Endothelial cell of umbilical vein (primary cell): ENCODE data around the gene RASGRF2. TPM values are rescaled to one million over a fixed set of nuclear protein-coding genes. Genes with fewer than 3 reads are reported as not detected.
"Not testable (repeated sequence)": the region's sequence is repeated elsewhere in the genome, so short reads cannot be mapped to it uniquely, and the experiment has no call there.

Experiments used
- BruUV-seq: library from RNA; stranded (reverse); fragments of 400-500 nt; replicated peaks from 2 replicates; lab custom pipeline; 2021; lab: Mats Ljungman, UMichigan
- CTCF ChIA-PET: fragments of 300-600, 350-600 bp; sonication (Branson Sonifier 250); formaldehyde crosslinking; loops from one replicate; lab custom pipeline; 2021; ENCODE audit warnings: antibody characterized with exemption, inconsistent platforms; lab: Charles Lee
- POLR2A ChIA-PET: fragments of 300-600, 350-600 bp; sonication (Branson Sonifier 250); formaldehyde crosslinking; loops from one replicate; lab custom pipeline; 2021; ENCODE audit warnings: antibody characterized with exemption, inconsistent platforms; lab: Charles Lee
- DNase-seq: peaks from one replicate; pipeline ENCODE4 v3.0.0-alpha.2; 2011; ENCODE audit warnings: low read depth, low spot score
- FAIRE-seq: peaks from 2 replicates; lab custom pipeline; 2011; peaks lifted over from hg19 to GRCh38; lab: Jason Lieb, UNC
- H2AFZ ChIP-seq: 2 replicates; pipeline ENCODE4 v1.6.0; 2012; ENCODE audit warnings: low read depth, low read length, control low read depth, inconsistent platforms
- H3K27ac ChIP-seq: 2 replicates; pipeline ENCODE4 v1.5.1; 2011; ENCODE audit warnings: low read depth, mild to moderate bottlenecking, control low read depth, low read length, moderate library complexity; ENCODE audit not compliant: insufficient read depth
- H3K27me3 ChIP-seq, 2 experiments: 2 replicates each; pipeline versions ENCODE4 v1.6.0 to v1.6.1; 2011; ENCODE audit warnings: low read length in 2 of 2, mixed read lengths in 1 of 2; ENCODE audit not compliant: control insufficient read depth in 2 of 2, insufficient read depth in 2 of 2
- H3K36me3 ChIP-seq, 2 experiments: 2 replicates in 1 of 2; 3 replicates in 1 of 2; pipeline ENCODE4 v1.5.1; 2011; ENCODE audit warnings: low read length in 2 of 2, mild to moderate bottlenecking in 1 of 2, moderate library complexity in 1 of 2; ENCODE audit not compliant: control insufficient read depth in 2 of 2, insufficient read depth in 2 of 2; ENCODE audit errors: extremely low read depth in 1 of 2
- H3K4me1 ChIP-seq: 3 replicates; pipeline ENCODE4 v1.5.1; 2011; ENCODE audit warnings: mild to moderate bottlenecking, low read length; ENCODE audit not compliant: control insufficient read depth, insufficient read depth; ENCODE audit errors: extremely low read depth
- H3K4me2 ChIP-seq: 2 replicates; pipeline ENCODE4 v1.6.1; 2011; ENCODE audit warnings: low read length, control low read depth, mixed read lengths; ENCODE audit not compliant: insufficient read depth
- H3K4me3 ChIP-seq, 3 experiments: fragments of 200-600 bp in 1 of 3; sonication (generic), shearing (Covaris generic) in 1 of 3; replicated peaks in 1 of 3; 2 replicates each; pipeline ENCODE4 v1.5.1; 2011 to 2016; ENCODE audit warnings: control low read depth in 3 of 3, low read length in 3 of 3, mild to moderate bottlenecking in 2 of 3, inconsistent platforms in 1 of 3, low read depth in 1 of 3, moderate library complexity in 1 of 3; ENCODE audit not compliant: insufficient read depth in 1 of 3
- H3K79me2 ChIP-seq: 2 replicates; pipeline ENCODE4 v1.6.0; 2012; ENCODE audit warnings: low read length, inconsistent platforms; ENCODE audit not compliant: control insufficient read depth, insufficient read depth
- H3K9ac ChIP-seq: replicated peaks from 2 replicates; pipeline ENCODE3; 2011; ENCODE audit warnings: low read length, control low read depth; ENCODE audit not compliant: insufficient read depth; ENCODE audit errors: extremely low read depth
- H3K9me1 ChIP-seq: replicated peaks from 3 replicates; pipeline ENCODE4 v1.6.0; 2011; ENCODE audit warnings: mild to moderate bottlenecking, low read length; ENCODE audit not compliant: control insufficient read depth, insufficient read depth; ENCODE audit errors: extremely low read depth
- H3K9me3 ChIP-seq: replicated peaks from 2 replicates; pipeline ENCODE4 v1.5.1; 2012; ENCODE audit warnings: low read length, inconsistent platforms; ENCODE audit not compliant: control insufficient read depth, insufficient read depth
- H4K20me1 ChIP-seq: replicated peaks from 2 replicates; pipeline ENCODE3; 2011; ENCODE audit warnings: mild to moderate bottlenecking, low read length; ENCODE audit not compliant: control insufficient read depth, insufficient read depth; ENCODE audit errors: extremely low read depth
- CTCF ChIP-seq, 2 donors: IDR thresholded peaks; 1 replicate in 1 of 2; 2 replicates in 1 of 2; pipeline ENCODE4 v1.5.1; 2011; ENCODE audit warnings: low read length in 2 of 2, mild to moderate bottlenecking in 2 of 2, moderate library complexity in 2 of 2, control low read depth in 1 of 2, inconsistent platforms in 1 of 2, low read depth in 1 of 2; ENCODE audit not compliant: insufficient read depth in 1 of 2; ENCODE audit errors: extremely low read depth in 1 of 2
- EZH2 ChIP-seq: IDR thresholded peaks from 2 replicates; pipeline ENCODE4 v1.6.1; 2012; ENCODE audit warnings: borderline replicate concordance, low read depth, mild to moderate bottlenecking, moderate library complexity, low read length, inconsistent platforms; ENCODE audit not compliant: severe bottlenecking
- FOS ChIP-seq: IDR thresholded peaks from 2 replicates; pipeline ENCODE4 v1.6.1; 2011; ENCODE audit warnings: mild to moderate bottlenecking, low read length, moderate library complexity, borderline replicate concordance; ENCODE audit not compliant: insufficient read depth
- GATA2 ChIP-seq: IDR thresholded peaks from 2 replicates; pipeline ENCODE4 v1.7.0; 2011; ENCODE audit warnings: low read depth, mild to moderate bottlenecking, moderate library complexity, mixed read lengths, low read length; ENCODE audit not compliant: insufficient read length, insufficient read depth
- JUN ChIP-seq: IDR thresholded peaks from 2 replicates; pipeline ENCODE4 v1.6.1; 2011; ENCODE audit warnings: borderline replicate concordance, low read depth; ENCODE audit not compliant: insufficient read length, insufficient read depth
- MYC ChIP-seq: IDR thresholded peaks from one replicate; pipeline ENCODE4 v1.6.1; 2011; ENCODE audit warnings: mild to moderate bottlenecking, low read depth, low read length
- POLR2A ChIP-seq: IDR thresholded peaks from 2 replicates; pipeline ENCODE4 v1.6.1; 2012; ENCODE audit warnings: low read depth, mild to moderate bottlenecking, control low read depth, low read length
- POLR2AphosphoS5 ChIP-seq: IDR thresholded peaks from 2 replicates; pipeline ENCODE4 v1.6.1; 2012; ENCODE audit warnings: low read depth, mild to moderate bottlenecking, control low read depth, low read length, moderate library complexity; ENCODE audit not compliant: insufficient read depth
- dilution Hi-C: fragments of 300-500 bp; cut with MboI; formaldehyde crosslinking; loops from one replicate; pipeline ENCODE4 v1.15.0; 2019; ENCODE audit warnings: low sequenced_read_pairs; ENCODE audit not compliant: extremely low pct_ligation_motif_present
- intact Hi-C: fragments of 100-400 bp; cut with micrococcal nuclease; formaldehyde crosslinking; loops from one replicate; pipeline ENCODE4 v1.10.0; 2022
- polyA plus RNA-seq, 4 experiments: library from polyadenylated mRNA; depleted of rRNA in 3 of 4; stranded (reverse) in 3 of 4; unstranded in 1 of 4; fragments of >200 nt; gene quantifications; 2 replicates each; pipeline versions ENCODE4 v1.2.1 to v1.2.3, GENCODE V29; 2011 to 2012; ENCODE audit warnings: missing spikeins in 1 of 4
- total RNA-seq: library from RNA; stranded (reverse); gene quantifications from 2 replicates; pipeline ENCODE4 v1.2.3, GENCODE V29; 2021
- TF ChIP-seq, protein P1 (sequence below): IDR thresholded peaks from 2 replicates; pipeline ENCODE4 v1.6.1; 2011; ENCODE audit not compliant: insufficient read depth, insufficient read length

Gene RASGRF2
- total and polyA plus RNA-seq, 2 donors (not counting 3 experiments of a cell fraction or from before 2014, with no cell fraction given) = 0.41 to 4.0 TPM

DNA sequence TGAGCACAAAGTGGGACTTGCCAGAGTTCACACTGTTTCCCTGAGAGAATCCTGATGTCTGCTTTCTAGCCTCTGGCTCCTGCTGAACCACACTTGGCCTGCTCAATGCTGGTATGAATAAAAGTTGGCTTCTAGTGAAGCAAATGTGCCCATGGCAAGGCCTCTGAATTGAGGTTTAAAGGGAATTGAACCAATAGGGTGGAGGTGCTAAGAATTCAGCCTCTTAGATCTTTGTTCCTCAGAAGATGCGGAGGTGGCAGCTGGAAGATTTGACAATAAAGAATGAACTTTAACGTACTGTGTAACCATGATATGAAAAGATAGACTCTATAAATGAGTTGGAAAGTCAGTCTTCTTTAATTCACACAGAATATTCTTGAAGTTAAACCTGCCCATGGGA lies 57.2 kb downstream of the RASGRF2 start:
- FAIRE-seq = no peak
- Histone ChIP-seq H3K4me3 (no peak overlapping the region), H4K20me1 (no peaks in the 10 kb centered on the region), H3K27ac (no peak overlapping the region), H3K9me3 (no peaks in the 10 kb centered on the region), H3K9ac (no peak overlapping the region), H3K9me1 (no peaks in the 10 kb centered on the region), H3K79me2 (no peaks in the 10 kb centered on the region), H2AFZ (no peak overlapping the region), H3K4me2 (no peak overlapping the region), H3K27me3 (peaks cover 2 to 4% of the 10 kb centered on the region in 2 experiments), H3K36me3 (no peaks in the 10 kb centered on the region), H3K4me1 (no peaks in the 10 kb centered on the region)
- no peak for TF ChIP-seq MYC
- no peak for TF ChIP-seq POLR2A
- TF ChIP-seq, protein P1, sequence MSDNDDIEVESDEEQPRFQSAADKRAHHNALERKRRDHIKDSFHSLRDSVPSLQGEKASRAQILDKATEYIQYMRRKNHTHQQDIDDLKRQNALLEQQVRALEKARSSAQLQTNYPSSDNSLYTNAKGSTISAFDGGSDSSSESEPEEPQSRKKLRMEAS = no peak
- no peak for TF ChIP-seq CTCF (IDR thresholded peaks at IDR 0.05; ENCODE audit: extremely low read depth in 1 of 2, insufficient read depth in 1 of 2, low read depth in 1 of 2, low read length in 2 of 2)
- no peak for TF ChIP-seq FOS
- no peak for TF ChIP-seq JUN
- TF ChIP-seq GATA2 = no peak
- no peak for TF ChIP-seq EZH2
- TF ChIP-seq POLR2AphosphoS5 = no peak
- intact Hi-C loops (no loop called here), dilution Hi-C loops (loop anchor here (25.0 kb wide), 1 partner anchor 205 kb away; no protein-coding TSS in a partner anchor)
- ChIA-PET CTCF (no interaction called here), POLR2A (no interaction called here)
- no TSS peak for BruUV-seq
- DNase-seq = no peak

GRCh38 chr5:81018608-81019007 lies 58.4 kb downstream of the RASGRF2 start:
- DNase-seq, H3K9me3 ChIP-seq, POLR2A ChIA-PET, H3K27me3 ChIP-seq, FAIRE-seq, H3K9me1 ChIP-seq, H3K79me2 ChIP-seq, H3K4me2 ChIP-seq, intact Hi-C loops, H3K9ac ChIP-seq, H3K36me3 ChIP-seq, H4K20me1 ChIP-seq, H3K4me3 ChIP-seq, H2AFZ ChIP-seq, H3K27ac ChIP-seq, H3K4me1 ChIP-seq, BruUV-seq: not testable (repeated sequence)
- dilution Hi-C loops = loop anchor here (25.0 kb wide), 1 partner anchor 206 kb away; no protein-coding TSS in a partner anchor
- CTCF ChIA-PET = interaction anchor here (0.7 kb wide), 1 partner anchor 163 kb away, joined by 3 read pairs; no protein-coding TSS in a partner anchor
